ENCODE measurements around the gene SCYL2. TPM values are rescaled to one million over a fixed set of nuclear protein-coding genes. Genes with fewer than 3 reads are reported as not detected.
"Not testable (repeated sequence)": the region's sequence is repeated elsewhere in the genome, so short reads cannot be mapped to it uniquely, and the experiment has no call there.

Gene SCYL2
- polyA plus RNA-seq, 3 donors = 16.5 to 25.5 (median 20.4) TPM

- DNase-seq = no peak
- no peak overlapping the region for H3K4me2 ChIP-seq (replicated peaks; ENCODE audit: extremely low read depth, low read length, poor library complexity, severe bottlenecking)
- 100% methylated on average over 4 of the region's 5 CpGs for WGBS (ENCODE audit: insufficient coverage)
- Mint-ChIP-seq H3K36me3 (no peaks in the 10 kb centered on the region), H3K27me3 (ENCODE audit: low read depth in 3 of 3) (peaks cover 0 to 2% (median 0%) of the 10 kb centered on the region in 3 donors), H3K4me3 (no peak overlapping the region), H3K4me1 (peaks cover 8% of the 10 kb centered on the region), H3K9me3 (peaks cover 0 to 6% (median 0%) of the 10 kb centered on the region in 7 donors), H3K27ac (no peak overlapping the region)
- intact Hi-C loops (cut with micrococcal nuclease) = loop anchor here in 1 of 2 donors (10.0 kb wide), 2 partner anchors 118 to 312 kb away; partner anchors contain the start of genes BLTP3B and GAS2L3
- no peaks in the 10 kb centered on the region for H3K36me3 ChIP-seq (replicated peaks in 1 of 2; ENCODE audit: control insufficient read depth in 1 of 2, insufficient read depth in 2 of 2, low read length in 2 of 2)
- peaks cover 9 to 11% of the 10 kb centered on the region in 2 donors for H3K4me1 ChIP-seq (ENCODE audit: control insufficient read depth in 1 of 2, insufficient read depth in 2 of 2, low read length in 2 of 2)
- TF ChIP-seq CTCF (IDR thresholded peaks at IDR 0.05) = no peak
- H3K9me3 ChIP-seq (replicated peaks in 1 of 2; ENCODE audit: control insufficient read depth in 1 of 2, insufficient read depth in 1 of 2, low read length in 2 of 2) = no peaks in the 10 kb centered on the region
- no peak overlapping the region for H2AFZ ChIP-seq (ENCODE audit: insufficient read depth, low read depth, low read length, poor library complexity, severe bottlenecking)
- H3K27ac ChIP-seq (ENCODE audit: low read depth in 1 of 2, low read length in 2 of 2) = no peak overlapping the region
- H4K20me1 ChIP-seq (ENCODE audit: insufficient read depth, low read length) = no peaks in the 10 kb centered on the region
- H3K4me3 ChIP-seq (replicated peaks in 1 of 3; ENCODE audit: low read depth in 2 of 3, low read length in 3 of 3) = no peak overlapping the region
- H3K27me3 ChIP-seq (ENCODE audit: control insufficient read depth in 2 of 2, insufficient read depth in 2 of 2, low read length in 2 of 2) = no peaks in the 10 kb centered on the region
- no peak overlapping the region for H3K9ac ChIP-seq (ENCODE audit: insufficient read depth, low read length, poor library complexity, severe bottlenecking)
- peaks cover 8% of the 10 kb centered on the region for H3K79me2 ChIP-seq (ENCODE audit: insufficient read depth, low read length)
Observed at GRCh38 chr12:100263131-100263530, 3.8 kb upstream of the SCYL2 start.

- not testable (repeated sequence) for H3K27me3 Mint-ChIP-seq (ENCODE audit: low read depth in 3 of 3); H2AFZ ChIP-seq (ENCODE audit: insufficient read depth, low read depth, low read length, poor library complexity, severe bottlenecking); H3K36me3 ChIP-seq (replicated peaks in 1 of 2; ENCODE audit: control insufficient read depth in 1 of 2, insufficient read depth in 2 of 2, low read length in 2 of 2); H3K9ac ChIP-seq (ENCODE audit: insufficient read depth, low read length, poor library complexity, severe bottlenecking); DNase-seq; H3K27me3 ChIP-seq (ENCODE audit: control insufficient read depth in 2 of 2, insufficient read depth in 2 of 2, low read length in 2 of 2); H3K9me3 ChIP-seq (replicated peaks in 1 of 2; ENCODE audit: control insufficient read depth in 1 of 2, insufficient read depth in 1 of 2, low read length in 2 of 2); H3K36me3 Mint-ChIP-seq; H3K27ac ChIP-seq (ENCODE audit: low read depth in 1 of 2, low read length in 2 of 2); H3K4me2 ChIP-seq (replicated peaks; ENCODE audit: extremely low read depth, low read length, poor library complexity, severe bottlenecking); H3K9me3 Mint-ChIP-seq; H3K4me3 ChIP-seq (replicated peaks in 1 of 3; ENCODE audit: low read depth in 2 of 3, low read length in 3 of 3)
- H3K4me1 Mint-ChIP-seq = peaks cover 25% of the 10 kb centered on the region
- WGBS (ENCODE audit: insufficient coverage) = 100% methylated on average over 2 of the region's 5 CpGs
- H3K4me3 Mint-ChIP-seq = peak overlapping the region in 1 of 2 donors; percentile 20
- H3K27ac Mint-ChIP-seq = peak overlapping the region in 1 of 7 donors; percentile 13
- Histone ChIP-seq H4K20me1 (ENCODE audit: insufficient read depth, low read length) (peaks cover 15% of the 10 kb centered on the region), H3K4me1 (ENCODE audit: control insufficient read depth in 1 of 2, insufficient read depth in 2 of 2, low read length in 2 of 2) (peaks cover 25 to 31% of the 10 kb centered on the region in 2 donors), H3K79me2 (ENCODE audit: insufficient read depth, low read length) (peaks cover 28% of the 10 kb centered on the region)
- intact Hi-C loops (cut with micrococcal nuclease) = loop anchor here (5.0 to 10.0 kb wide), 4 partner anchors 63 to 310 kb away; partner anchors contain the start of genes ACTR6 (in 2 of the 2), BLTP3B (in 2 of the 2) and GAS2L3 (in 1 of the 2)
Observed at GRCh38 chr12:100265107-100265506, 1.9 kb upstream of the SCYL2 start.
